Dermis blood vessel endothelial cell (primary cell): Measurements from ENCODE around the gene VAMP4. TPM values are rescaled to one million over a fixed set of nuclear protein-coding genes. Genes with fewer than 3 reads are reported as not detected.

Experiments
- total RNA-seq: library from RNA; depleted of rRNA; stranded (reverse); fragments of >200 nt; gene quantifications from 2 replicates; pipeline ENCODE4 v1.2.3, GENCODE V29; 2014

The VAMP4 gene
- total RNA-seq, 1 donor from 2014 or later = 6.0 TPM

Other genes starting within 250 kb of the VAMP4 start
- not detected in 2 replicates for gene MYOCOS, start 119.8 kb downstream of the VAMP4 start, total RNA-seq
- gene MYOC, start 89.4 kb downstream of the VAMP4 start, total RNA-seq = not detected in 2 replicates
- 30.8 and 32.2 TPM in 2 replicates for gene METTL13, start 39.6 kb upstream of the VAMP4 start, total RNA-seq
- 4.2 and 8.2 TPM in 2 replicates for gene DNM3, start 99.4 kb upstream of the VAMP4 start, total RNA-seq